OCI-LY7 (cell line): Measurements from ENCODE around the gene AMPD3.

Experiments used
- CTCF ChIP-seq: fragments of 200-600 bp; sonication (generic); conservative IDR thresholded peaks from 2 replicates; pipeline ENCODE4 v1.5.1; 2014; ENCODE audit warnings: mild to moderate bottlenecking, antibody characterized with exemption, low read length, moderate library complexity, mixed read lengths
- EZH2phosphoT487 ChIP-seq: fragments of 200-600 bp; sonication (generic); IDR thresholded peaks from 2 replicates; pipeline ENCODE4 v1.6.1; 2018; ENCODE audit warnings: low read depth, borderline replicate concordance, mild to moderate bottlenecking, mixed run types, antibody characterized with exemption, low read length, moderate library complexity, mixed read lengths

- no peak for TF ChIP-seq CTCF
- TF ChIP-seq EZH2phosphoT487: no peak
Measured at GRCh38 chr11:10495464-10495786, 40.4 kb downstream of the AMPD3 start.
